ENCODE data around the gene BMPER.
"Not testable (repeated sequence)": the region's sequence is repeated elsewhere in the genome, so short reads cannot be mapped to it uniquely, and the experiment has no call there.

BMPER gene

GRCh38 chr7:34137176-34137575 is 231.8 kb downstream of the BMPER start:
- DNase-seq (ENCODE audit: low read depth), result no peak

- DNase-seq (ENCODE audit: low read depth), result no peak
Measured at GRCh38 chr7:34138483-34138882, 233.1 kb downstream of the BMPER start.

- no peak for DNase-seq (ENCODE audit: low read depth)
Measured at GRCh38 chr7:34139086-34139485, 233.7 kb downstream of the BMPER start.

GRCh38 chr7:34140066-34140465 is 234.7 kb downstream of the BMPER start:
- DNase-seq (ENCODE audit: low read depth), result no peak

GRCh38 chr7:34143402-34143801 is 238.1 kb downstream of the BMPER start:
- DNase-seq (ENCODE audit: low read depth), result no peak

GRCh38 chr7:34145603-34146002 is 240.3 kb downstream of the BMPER start:
- no peak for DNase-seq (ENCODE audit: low read depth)

GRCh38 chr7:34153656-34154270 is 248.4 kb downstream of the BMPER start:
- DNase-seq (ENCODE audit: low read depth), result no peak

- no peak for DNase-seq (ENCODE audit: low read depth)
Measured at GRCh38 chr7:34155220-34155908, 250.0 kb downstream of the BMPER start.

- no peak for DNase-seq (ENCODE audit: low read depth)
Measured at GRCh38 chr7:34156336-34156735, 251.0 kb downstream of the BMPER start.

- no peak for DNase-seq (ENCODE audit: low read depth)
Measured at GRCh38 chr7:34157137-34157536, 251.8 kb downstream of the BMPER start.

- DNase-seq (ENCODE audit: low read depth), result no peak
Measured at GRCh38 chr7:34158368-34159153, 253.2 kb downstream of the BMPER start.

- no peak for DNase-seq (ENCODE audit: low read depth)
Measured at GRCh38 chr7:34160261-34160752, 255.0 kb downstream of the BMPER start.

GRCh38 chr7:34162027-34162565 is 256.8 kb downstream of the BMPER start:
- no peak for DNase-seq (ENCODE audit: low read depth)

- DNase-seq (ENCODE audit: low read depth), result no peak
Measured at GRCh38 chr7:34162677-34163076, 257.3 kb downstream of the BMPER start.

GRCh38 chr7:34163956-34164355 is 258.6 kb downstream of the BMPER start:
- no peak for DNase-seq (ENCODE audit: low read depth)

GRCh38 chr7:34165466-34165865 is 260.1 kb downstream of the BMPER start:
- no peak for DNase-seq (ENCODE audit: low read depth)

GRCh38 chr7:34165927-34166550 is 260.7 kb downstream of the BMPER start:
- DNase-seq (ENCODE audit: low read depth), result no peak

- DNase-seq (ENCODE audit: low read depth), result no peak
Measured at GRCh38 chr7:34168013-34168412, 262.7 kb downstream of the BMPER start.

- DNase-seq (ENCODE audit: low read depth), result not testable (repeated sequence)
Measured at GRCh38 chr7:34174688-34175616, 269.6 kb downstream of the BMPER start.

- no peak for DNase-seq (ENCODE audit: low read depth)
Measured at GRCh38 chr7:34175837-34176236, 270.5 kb downstream of the BMPER start.

GRCh38 chr7:34177476-34177875 is 272.1 kb downstream of the BMPER start:
- DNase-seq (ENCODE audit: low read depth), result no peak
